ENCODE results near the gene RNF113A.
"Not testable (repeated sequence)": the region's sequence is repeated elsewhere in the genome, so short reads cannot be mapped to it uniquely, and the experiment has no call there.

The RNF113A gene

DNA sequence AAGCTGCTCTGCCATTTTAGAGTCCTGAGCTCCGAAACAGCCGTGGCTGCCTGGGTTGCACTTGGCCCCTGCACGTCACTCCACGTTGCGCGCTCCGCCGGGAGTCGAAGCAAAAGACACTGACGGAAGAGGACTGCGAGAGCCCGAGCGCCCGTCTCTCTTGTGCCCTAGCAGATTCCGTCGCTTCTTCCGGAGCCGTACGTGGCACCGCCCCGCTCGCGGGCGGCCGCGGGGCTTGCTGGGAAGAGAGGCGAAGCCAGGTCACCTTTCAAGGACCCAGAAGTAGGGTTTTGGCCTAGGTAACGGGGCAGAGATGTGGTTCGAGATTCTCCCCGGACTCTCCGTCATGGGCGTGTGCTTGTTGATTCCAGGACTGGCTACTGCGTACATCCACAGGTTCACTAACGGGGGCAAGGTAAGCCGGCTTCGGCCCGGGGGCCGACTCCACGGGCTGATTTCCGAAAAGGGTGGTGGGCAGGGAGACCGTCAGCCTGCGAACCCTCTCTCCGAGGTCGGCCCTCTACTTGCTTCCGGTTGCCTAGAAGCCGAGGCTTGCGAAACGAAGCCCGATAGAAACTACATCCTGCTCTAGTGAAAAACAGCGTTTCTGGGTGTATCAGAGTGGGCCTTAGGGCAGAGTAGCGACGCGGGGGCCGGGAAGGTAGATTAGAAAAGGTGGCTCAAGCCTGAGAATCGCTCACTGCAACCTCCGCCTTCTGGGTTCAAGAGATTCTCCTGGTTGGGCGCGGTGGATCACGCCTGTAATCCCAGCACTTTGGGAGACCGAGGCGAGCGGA is at the start of gene RNF113A, which contains the start of gene NDUFA1:
Gene RNF113A, minus strand, starts transcription at position 135 of the 797 bp plus-strand sequence. Its CDS starts 120 bp downstream, at position 15.
Gene NDUFA1, plus strand, starts transcription at position 234 of the 797 bp plus-strand sequence. Its CDS starts 80 bp downstream, at position 314.
- peak; percentile 93 for DNase-seq

DNA sequence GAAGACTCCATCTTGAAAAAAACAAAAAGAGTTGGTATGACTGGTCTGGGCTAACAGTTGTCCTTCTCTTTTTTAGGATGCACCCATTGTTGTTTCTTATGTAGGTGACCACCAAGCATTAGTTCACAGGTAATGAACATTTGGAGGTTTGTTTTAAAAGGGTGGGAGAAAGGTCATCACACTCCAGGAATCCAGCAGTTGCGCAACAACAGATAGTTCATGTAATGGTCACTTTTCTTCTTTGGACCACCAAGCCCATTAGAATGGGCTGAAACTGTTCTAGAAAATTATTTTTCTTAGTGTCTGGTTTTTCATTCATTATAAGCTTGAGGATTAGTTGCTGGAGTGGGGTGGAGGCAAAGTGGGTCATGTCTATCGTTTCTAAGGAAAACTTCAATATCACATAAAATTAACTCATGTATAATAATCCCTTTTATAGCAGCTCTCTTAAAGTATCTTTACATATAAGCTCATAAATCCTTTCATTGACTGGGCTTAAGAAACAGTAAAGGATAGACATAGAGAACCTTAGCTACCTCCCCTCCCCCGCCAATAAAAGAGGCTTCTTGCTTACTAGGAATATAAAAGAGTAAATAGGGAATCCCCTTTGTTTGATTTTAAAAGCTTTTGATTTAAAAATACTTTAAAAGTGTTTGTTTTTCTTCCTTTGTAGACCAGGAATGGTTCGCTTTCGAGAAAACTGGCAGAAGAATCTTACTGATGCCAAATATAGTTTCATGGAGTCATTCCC is 48.5 kb upstream of the RNF113A start:
- no peak for DNase-seq

DNA sequence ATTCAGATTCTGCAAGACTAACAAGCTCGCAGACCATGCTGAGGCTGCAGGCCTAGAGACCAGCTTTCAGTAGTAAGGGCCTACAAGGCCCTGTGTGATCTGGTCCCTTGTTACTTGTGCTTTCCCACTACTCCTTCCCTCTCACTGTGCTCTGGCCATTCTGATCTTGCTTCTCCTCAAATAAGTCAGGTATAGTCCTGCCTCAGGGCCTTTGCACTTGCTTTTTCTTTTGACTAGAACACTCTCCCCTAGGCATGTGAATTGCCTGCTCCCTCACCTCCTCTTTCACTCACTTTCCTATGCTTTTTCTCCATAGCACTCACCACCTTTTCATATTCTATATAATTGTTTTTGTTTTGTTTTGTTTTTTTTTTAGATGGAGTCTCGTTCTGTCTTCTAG is 46.3 kb upstream of the RNF113A start:
- DNase-seq = no peak

DNA sequence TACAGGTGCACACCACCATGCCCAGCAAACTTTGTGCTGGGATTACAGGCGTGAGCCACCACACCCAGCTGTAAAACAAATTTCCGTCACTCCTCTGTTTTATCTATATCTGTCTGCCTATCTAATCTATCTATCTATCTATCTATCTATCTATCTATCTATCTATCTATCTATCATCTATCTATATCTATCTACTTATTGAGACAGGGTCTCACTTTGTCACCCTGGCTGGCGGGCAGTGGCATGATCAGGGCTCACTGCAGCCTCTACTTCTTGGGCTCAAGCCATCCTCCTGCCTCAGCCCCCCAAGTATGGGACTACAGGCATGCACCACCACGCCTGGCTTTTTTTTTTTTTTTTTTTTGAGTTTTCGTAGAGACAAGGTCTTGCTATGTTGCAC is 44.8 kb upstream of the RNF113A start:
- DNase-seq = no peak

DNA sequence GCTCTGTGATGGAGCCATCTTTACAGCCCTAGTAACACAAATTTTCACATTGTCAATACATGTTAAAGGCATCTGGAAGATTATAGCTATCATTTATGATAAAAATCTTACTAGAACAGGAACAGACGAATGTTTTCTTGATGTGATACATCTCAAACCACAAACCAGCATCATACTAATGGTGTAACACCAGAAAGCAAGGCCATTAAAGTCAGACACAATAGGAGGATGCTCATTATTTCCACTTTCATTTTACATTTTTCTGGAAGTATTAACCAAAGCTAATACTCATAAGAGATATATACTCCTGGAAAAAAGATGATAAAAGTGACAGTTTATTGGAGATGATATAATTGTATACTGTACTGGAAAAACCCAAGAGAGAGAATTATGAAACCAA is 29.4 kb upstream of the RNF113A start:
- DNase-seq = no peak

DNA sequence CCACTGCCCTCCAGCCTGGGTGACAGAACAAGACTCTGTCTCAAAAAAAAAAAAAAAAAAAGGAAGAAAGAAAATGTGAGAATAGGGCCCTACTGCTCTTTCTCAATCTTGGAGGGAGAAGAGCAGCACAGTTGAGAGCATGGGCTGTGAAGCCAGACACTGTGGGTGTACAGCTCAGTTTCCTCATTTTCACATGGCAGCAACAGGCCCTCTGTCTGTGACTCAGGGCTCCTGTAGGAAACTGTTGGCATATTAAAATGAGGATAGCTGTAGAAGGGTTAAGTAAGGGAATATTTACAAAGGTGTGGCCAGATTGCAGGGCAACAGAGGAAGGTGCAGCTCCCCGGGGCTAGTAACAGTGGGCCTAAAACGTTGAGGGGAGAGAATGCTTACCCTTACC is 27.6 kb upstream of the RNF113A start:
- DNase-seq = no peak

DNA sequence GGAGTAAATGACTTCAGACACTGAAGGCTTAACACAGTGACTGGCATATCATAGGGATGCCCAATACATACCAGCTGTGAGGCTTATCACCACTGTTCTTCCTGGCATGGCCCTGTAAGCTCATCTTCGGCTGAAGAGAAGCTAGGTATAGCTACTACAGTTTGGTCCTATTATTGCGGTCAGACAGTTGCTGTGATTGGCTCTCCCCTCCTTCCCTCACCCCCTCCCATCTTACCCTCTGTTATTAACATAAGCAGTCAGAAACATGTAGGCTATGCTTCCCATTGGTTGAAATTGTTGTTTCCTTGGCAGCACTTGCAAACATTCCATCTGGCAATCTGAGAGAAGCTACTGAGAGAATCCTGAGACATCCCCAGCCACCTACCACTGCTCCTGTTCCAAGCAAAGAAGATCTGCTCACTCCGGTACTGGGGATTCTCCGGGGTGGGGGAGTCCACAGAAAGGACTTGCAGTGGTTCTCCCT is 24.4 kb upstream of the RNF113A start, which contains the start of gene AKAP14:
Gene AKAP14, plus strand, starts transcription at position 51 of the 484 bp plus-strand sequence. CDS start 7,331 bp downstream, outside the sequence.
- peak; percentile 90 for DNase-seq

DNA sequence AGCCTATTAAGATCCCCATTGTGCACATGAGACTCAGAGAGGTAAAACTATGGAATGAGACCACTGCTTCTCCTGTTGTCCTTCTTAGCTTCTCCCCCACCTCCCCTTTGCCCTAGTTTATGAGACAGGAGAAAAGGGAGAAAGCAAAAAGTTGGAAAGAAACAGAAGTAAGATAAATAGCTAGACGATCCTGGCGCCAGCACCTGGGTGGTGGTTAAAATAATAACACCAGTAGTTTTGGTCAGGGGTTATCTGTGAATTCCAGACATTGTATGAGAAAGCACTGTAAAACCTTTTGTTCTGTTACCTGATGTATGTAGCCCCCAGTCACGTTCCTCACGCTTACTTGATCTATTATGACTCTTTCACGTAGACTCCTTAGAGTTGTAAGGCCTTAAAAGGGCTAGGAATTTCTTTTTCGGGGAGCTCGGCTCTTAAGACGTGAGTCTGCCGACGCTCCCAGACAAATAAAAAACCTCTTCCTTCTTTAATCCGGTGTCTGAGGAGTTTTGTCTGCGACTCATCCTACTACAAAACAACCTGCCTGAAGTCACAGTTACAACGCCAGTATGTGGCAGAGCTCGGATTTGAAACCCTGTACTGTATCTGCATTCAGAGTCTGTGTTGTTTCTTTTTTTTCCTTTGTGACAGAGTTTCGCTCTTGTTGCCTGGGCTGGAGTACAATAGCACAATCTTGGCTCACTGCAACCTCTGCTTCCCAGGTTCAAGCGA is 20.6 kb upstream of the RNF113A start:
- DNase-seq = not testable (repeated sequence)

DNA sequence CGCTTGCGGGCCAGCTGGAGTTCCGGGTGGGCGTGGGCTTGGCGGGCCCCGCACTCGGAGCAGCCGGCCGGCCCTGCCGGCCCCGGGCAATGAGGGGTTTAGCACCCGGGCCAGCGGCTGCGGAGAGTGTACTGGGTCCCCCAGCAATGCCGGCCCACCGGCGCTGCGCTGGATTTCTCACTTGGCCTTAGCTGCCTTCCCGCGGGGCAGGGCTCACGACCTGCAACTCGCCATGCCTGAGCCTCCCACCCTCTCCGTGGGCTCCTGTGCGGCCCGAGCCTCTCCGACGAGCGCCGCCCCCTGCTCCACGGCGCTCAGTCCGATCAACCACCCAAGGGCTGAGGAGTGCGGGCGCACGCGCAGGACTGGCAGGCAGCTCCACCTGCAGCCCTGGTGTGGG is 19.1 kb upstream of the RNF113A start:
- not testable (repeated sequence) for DNase-seq

DNA sequence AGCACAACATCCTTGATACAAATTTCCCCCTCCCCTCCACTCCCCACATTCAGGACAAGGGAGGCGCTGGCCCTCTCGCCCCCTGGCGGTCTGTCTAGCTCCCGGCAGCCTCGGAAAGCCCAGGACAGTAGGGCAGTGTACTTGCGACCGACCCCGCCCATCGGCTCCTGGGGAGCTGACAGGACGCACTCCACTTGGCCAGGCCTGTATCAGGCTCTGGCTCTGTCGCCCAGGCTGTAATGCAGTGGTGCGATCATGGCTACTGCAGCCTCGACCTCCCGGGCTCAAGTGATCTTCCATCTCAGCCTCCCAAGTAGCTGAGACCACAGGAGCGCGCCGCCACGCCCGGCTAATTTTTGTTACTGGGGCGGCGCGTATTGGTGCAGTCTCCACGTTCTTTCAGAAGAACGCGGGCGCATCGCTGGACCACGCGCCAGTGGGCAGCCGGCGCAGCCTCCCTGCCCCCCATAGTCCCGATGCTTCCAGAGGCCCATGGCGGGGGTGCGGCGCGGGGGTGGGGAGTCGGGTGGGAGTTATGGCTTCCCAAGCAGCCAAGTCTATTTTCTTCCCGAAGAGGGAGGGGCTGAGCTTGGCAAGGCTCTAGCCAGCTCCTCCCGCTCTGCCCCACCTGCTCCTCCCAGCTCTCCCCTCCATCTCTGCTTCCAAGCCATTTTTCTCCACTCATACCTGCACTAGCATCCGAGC is 16.3 kb upstream of the RNF113A start:
- peak; percentile 87 for DNase-seq

DNA sequence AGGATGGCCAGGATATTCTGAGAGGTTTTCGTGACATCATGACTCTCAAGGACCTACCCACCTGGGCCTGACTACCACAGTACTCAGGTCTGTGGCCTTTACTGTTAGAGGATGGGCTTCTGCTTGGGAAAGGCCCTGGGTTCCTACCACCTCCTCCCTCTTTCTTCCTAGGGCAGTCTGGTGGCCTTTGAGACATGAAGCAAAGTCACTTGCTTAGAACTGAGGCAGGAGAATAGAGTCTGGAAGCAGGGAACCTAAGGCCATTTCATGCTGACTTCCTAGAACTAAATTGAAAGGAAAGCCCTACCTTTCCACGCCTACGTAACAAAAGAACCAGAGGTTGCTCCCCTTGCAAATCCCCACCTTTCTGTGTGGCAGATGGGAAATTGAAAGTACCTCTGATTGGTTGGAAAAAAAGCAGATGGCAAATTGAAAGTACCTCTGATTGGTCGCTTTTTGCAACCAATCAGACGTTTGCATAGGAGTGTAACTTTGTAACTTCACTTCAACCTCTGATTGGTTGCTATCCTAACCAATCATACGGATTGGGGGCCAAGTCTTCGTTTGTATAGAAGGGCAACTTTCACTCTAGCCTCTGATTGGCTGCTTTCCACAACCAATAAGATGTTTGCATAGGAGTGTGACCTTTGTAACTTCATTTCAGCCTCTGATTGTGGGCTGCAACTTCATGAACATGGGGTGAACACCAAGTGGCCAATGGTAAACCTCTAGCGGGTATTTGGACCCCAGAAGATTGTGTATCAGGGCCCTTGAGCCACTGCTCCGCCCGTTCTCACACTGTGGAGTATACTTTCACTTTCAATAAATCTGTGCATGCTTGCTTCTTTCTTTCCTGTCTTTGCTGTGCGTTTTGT is 14.3 kb upstream of the RNF113A start:
- no peak for DNase-seq

DNA sequence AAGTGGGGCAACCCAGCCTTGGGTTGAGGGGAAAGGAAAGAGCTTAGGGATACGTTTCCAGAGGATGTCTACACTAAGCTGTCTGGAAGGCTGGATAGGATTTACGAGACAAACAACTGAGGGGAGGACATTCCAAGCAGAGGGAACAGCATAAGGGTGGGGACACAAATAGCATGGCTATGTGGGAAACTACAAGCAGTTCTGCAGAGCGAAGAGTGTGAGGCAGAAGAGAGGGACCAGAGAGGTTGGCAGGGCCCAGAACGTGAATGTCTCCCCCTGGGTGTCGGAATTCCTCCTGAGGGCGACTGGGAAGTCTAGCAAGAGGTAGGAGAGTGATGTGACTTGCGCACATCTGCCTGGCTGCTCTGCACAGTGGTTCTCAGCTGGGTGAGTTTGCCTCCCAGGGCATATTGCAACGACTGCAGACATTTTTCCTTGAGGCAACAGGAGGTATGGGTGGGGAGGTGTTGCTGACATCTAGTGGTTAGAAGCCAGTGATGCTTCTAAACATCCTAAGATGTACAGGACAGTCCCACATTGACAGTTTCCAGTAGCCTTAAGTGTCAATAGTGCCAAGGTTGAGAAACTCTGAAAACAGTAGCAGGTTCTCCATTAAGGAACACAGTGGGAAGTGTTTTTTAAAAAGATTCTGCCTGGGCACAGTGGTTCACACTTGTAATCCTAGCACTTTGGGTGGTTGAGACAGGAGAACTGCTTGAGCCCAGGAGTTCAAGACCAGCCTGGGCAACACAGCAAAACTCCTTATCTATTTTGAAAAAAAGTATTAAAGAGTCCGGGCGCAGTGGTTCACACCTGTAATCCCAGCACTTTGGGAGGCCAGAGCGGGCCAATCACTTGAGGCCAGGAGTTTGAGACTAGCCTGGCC is 9.3 kb upstream of the RNF113A start:
- DNase-seq = peak; percentile 51

DNA sequence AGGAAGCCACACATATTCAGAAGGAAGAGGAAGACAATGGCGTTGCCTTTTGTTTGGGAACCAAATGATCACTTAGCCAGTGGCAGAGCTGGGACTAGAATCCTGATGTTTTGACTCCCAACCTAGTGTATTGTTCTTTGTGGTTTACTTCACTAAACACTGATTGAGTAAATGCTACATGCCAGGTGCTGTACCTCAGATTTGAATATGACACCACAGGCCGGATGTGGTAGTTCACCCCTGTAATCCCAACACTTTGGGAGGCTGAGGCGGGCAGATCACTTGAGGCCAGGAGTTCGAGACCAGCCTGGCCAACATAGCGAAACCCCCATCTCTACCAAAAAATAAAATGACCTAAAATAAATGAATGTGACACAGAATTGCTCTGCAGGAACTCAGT is 8.5 kb upstream of the RNF113A start:
- DNase-seq = no peak

DNA sequence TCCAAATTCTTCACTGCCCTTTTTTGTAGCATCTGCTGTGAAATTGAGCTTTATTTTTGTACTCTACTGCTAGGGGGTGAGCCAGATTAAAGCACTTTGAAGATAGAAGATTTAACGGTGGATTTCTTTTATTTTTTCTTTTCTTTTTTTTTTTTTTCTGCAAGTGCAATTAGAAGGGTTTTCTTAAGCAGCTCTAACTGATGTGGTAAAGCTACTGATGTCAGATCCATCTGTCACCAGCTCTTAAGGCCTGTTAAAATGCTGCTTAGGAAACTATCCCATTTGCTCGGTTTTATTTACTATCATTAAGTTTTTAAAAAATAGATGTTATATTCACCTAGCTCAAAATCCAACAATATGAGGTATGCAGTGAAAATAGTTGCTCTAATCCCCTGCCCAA is 7.2 kb upstream of the RNF113A start:
- DNase-seq = no peak

DNA sequence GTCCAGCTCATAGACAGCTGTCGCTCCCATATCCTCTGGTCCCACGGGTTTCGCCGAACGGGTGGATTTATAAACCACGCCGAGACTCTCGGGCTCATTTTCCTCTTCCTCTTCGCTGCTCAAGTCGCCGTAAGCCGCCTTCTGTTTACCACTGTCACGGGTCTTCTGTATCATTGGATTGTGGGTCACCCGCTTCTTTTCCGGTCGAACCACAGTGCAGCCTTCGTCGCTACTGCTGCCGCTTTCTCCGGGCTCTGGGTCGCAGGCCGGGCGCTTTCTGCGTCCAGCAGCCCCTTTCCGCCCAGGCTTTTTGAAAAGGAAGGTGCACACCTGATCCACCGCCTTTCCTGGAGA is 311 bp downstream of the RNF113A start:
- DNase-seq = no peak

DNA sequence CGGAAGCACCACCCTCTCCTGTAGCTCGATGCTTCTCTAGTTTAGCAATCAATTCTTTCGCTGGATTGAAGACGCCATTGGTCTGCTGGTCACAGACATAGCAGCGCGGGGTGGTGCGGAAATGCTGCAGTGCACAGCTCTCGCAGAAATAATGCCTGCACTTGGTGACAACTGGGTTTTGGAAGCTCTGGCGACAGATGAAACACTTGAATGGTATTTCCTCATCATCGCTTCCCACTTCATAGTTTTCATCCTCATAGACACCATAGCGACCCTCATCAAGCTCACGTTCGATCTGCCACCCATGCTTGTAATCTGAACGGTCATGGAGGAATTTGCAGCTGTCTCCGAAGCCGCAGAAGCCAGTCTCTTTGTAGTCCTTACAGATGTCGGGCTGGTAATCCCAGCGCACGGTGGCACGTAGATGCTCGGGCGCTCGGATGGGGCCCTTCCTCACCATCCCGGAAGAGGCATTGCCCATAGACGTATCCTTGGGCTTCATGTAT is 854 bp downstream of the RNF113A start:
- peak; percentile 51 for DNase-seq

DNA sequence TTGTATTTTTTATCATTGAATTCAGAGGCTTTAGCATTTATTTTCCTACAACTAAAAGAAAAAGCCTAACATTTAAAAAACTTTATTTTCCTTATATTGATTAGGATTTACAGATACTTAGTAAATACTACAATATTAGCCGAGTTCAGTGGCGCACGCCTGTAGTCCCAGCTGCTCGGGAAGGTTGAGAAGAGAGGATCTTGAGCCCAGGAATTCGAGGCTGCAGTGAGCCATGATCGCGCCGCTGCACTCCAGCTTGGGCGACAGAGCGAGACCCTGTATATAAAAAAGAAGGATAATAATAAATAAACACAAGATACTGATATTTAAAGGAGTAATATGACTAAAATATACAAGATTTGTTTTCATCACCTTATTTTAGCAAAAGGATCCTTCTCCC is 18.1 kb downstream of the RNF113A start:
- DNase-seq = peak; percentile 46

DNA sequence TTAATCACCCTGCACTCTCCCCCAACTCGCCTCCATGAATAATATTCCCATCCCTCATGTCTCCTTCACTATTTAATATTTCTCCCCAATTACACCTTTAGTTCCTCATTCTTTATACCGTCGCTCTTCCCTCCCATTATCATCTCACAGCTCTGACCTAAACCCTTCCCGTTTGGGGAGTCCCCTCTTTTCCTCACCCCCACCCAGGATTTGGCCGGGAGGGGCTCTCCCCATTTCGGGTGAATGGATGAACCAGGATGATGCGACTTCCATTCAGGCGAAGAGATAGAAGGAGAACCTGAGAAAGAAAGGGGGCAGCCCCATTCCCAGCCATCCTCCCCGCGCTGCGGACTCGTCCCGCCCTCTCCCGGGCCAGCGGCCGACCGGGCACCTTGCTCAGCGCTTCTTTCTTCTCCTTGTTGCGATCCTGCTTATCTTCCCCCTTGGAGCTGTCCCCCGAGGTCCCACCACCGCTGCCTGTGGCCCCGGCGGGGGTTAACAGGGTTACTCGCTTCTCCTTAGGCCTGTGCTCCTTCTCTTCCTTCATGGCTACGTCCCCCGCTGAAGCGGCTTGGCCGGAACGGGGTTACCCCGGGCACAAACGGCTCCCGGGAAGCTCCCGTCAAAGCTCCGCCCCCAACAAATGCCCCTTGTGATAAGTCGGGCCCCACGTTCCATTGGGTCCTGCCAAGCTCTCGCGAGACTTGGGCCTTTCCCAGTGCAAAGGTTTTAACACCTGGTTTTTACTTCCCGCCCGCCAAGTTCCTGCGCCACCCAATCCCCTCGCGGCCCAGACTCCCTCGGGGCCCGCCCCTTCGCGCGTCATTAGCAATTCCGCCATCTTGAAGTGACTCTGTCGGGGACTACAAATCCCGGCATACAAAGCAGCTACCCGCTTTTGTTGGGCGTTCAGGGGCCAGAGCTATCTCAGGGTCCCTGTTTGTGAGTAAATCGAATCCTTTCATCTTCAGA is 18.9 kb downstream of the RNF113A start, which contains the start of gene UPF3B:
Gene UPF3B, minus strand, starts transcription at position 582 of the 972 bp plus-strand sequence. Its CDS starts 35 bp downstream, at position 547.
- peak; percentile 99 for DNase-seq

DNA sequence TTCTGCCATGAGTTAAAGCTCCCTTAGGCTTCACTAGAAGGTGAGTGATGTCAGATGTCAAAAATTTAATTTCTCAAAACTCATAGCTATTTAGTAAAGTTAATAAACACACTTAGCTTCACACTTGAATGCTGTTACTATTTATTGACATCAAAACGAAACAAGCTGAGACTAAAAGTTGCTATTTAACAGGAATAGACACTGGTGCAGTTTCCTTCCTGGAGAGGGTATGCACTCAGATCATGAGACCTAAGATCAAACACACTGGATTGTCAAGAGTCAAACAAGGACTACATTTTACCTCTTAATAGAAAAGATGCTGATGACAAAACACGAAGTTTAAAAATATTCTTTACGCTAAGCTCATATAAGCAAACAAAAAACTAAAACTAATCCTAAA is 37.6 kb downstream of the RNF113A start:
- DNase-seq = no peak
